GM12873 (cell line): Measurements from ENCODE around the gene SCNN1G.

Experiments
- TF ChIP-seq, protein P1 (sequence below): IDR thresholded peaks from 2 replicates; pipeline ENCODE4 v1.5.1; 2012; ENCODE audit warnings: low read depth, mild to moderate bottlenecking, moderate library complexity, low read length, control low read depth; ENCODE audit not compliant: insufficient read depth; ENCODE audit errors: missing control alignments

Gene SCNN1G

GRCh38 chr16:23249830-23250229, 67.3 kb downstream of the SCNN1G start:
- TF ChIP-seq, protein P1, sequence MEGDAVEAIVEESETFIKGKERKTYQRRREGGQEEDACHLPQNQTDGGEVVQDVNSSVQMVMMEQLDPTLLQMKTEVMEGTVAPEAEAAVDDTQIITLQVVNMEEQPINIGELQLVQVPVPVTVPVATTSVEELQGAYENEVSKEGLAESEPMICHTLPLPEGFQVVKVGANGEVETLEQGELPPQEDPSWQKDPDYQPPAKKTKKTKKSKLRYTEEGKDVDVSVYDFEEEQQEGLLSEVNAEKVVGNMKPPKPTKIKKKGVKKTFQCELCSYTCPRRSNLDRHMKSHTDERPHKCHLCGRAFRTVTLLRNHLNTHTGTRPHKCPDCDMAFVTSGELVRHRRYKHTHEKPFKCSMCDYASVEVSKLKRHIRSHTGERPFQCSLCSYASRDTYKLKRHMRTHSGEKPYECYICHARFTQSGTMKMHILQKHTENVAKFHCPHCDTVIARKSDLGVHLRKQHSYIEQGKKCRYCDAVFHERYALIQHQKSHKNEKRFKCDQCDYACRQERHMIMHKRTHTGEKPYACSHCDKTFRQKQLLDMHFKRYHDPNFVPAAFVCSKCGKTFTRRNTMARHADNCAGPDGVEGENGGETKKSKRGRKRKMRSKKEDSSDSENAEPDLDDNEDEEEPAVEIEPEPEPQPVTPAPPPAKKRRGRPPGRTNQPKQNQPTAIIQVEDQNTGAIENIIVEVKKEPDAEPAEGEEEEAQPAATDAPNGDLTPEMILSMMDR: no peak

DNA sequence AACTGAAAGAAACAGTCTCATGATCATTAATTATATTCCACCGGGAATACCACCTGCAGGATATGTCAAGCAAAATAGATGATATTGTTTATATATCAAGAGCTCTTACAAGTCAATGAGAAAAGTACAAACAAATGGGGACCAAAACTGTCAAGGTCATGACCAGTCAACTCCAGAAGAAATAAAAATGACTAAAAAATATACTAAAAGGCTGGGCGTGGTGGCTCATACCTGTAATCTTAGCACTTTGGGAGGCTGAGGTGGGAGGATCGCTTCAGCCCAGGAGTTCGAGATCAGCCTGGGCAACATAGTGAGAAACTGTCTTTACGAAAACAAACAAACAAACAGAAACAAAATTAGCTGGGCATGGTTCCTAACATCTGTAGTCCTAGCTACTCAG, 69.8 kb downstream of the SCNN1G start:
- TF ChIP-seq, protein P1: no peak

DNA sequence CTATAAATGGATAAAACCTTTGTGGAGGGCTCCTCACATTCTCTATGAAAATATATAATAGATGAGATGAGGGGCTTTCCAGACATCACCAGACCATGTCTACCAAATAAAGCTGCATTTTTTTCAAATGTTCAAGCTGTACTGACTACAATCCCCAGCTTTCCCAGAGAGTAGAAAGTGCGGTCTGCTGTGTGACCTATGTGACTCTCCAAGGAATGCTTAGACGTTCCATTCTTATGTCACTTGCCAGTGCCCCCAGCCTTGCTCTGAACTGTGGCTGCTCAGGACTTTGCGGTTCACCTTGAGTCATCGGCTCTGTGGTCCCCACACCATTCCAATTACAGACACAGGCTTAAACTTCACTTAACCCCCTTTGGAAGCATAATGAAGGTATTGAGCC, 71.8 kb downstream of the SCNN1G start:
- TF ChIP-seq, protein P1: no peak

DNA sequence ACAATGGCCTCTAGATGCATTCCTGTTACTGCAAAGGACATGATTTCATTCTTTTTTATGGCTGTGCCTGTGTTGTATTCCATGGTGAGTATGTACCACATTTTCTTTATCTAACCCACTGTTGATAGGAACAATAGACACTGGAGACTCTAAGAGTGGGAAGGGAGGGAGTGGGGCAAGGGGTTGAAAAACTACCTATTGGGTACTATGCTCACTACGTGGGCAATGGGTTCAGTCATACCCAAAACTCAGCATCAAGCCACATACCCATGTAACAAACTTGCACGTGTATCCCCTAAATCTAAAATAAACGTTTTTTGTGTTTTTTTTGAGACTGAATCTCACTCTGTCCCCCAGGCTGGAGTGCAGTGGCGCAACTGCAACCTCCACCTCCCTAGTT, 72.5 kb downstream of the SCNN1G start:
- TF ChIP-seq, protein P1: no peak

- TF ChIP-seq, protein P1: no peak
Observed at GRCh38 chr16:23256440-23256839, 73.9 kb downstream of the SCNN1G start.

DNA sequence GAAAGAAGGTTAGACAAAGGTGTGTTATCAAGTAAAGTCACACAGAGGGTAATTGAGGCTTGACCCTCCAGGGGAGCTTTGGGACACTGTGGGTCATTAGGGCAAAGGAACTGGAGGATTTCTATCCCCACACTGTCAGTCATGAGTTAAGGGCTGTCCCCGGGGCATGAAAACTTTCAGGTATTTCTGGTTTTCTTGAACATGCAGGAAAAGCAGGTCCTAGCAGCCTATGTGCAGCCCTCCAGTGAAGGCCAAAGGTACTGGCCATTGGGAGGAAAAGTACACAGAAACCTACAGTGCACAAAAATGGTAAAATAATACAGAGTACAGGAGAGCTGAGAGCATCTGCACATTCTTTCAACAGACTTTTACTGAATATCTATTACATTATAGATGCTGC, 75.1 kb downstream of the SCNN1G start:
- TF ChIP-seq, protein P1: no peak

DNA sequence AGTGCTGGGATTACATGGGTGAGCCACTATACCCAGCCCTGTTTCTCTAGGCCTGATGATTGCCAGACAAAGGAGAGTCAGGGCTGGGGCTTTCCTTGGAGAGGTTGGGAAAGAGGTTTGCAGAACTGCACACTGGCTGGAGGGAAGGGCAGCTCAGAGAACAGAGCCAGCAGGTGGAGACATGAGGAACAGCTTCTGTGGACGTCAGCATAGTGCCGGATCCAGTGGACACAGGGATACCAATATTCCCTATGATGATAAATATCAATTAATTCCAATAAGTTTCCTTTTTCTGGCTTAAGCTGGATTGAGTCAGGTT, 76.3 kb downstream of the SCNN1G start:
- TF ChIP-seq, protein P1: no peak
